K562 (cell line): ENCODE measurements around the gene ADPGK. TPM values are rescaled to one million over a fixed set of nuclear protein-coding genes. Genes with fewer than 3 reads are reported as not detected.

Source experiments
- BACH1 ChIP-seq: fragments of 200-800 bp; sonication (Bioruptor generic); IDR thresholded peaks from 2 replicates; pipeline ENCODE4 v1.6.1; 2016; ENCODE audit warnings: missing genetic modification characterization, missing compliant biosample characterization
- BRCA1 ChIP-seq, 2 experiments: fragments of 450-650 bp in 1 of 2; sonication (generic) in 1 of 2; formaldehyde crosslinking in 1 of 2; IDR thresholded peaks; 2 replicates each; pipeline versions ENCODE4 v1.5.0 to v1.6.1; 2017 to 2020; ENCODE audit warnings: mild to moderate bottlenecking in 1 of 2, missing genetic modification reagents in 1 of 2
- CHD2 ChIP-seq: IDR thresholded peaks from 2 replicates; pipeline ENCODE4 v1.6.1; 2011; ENCODE audit warnings: low read depth, low read length
- E4F1 ChIP-seq: fragments of 250-450 bp; sonication (Bioruptor Pico); IDR thresholded peaks from 2 replicates; pipeline ENCODE4 v1.5.0; 2021; ENCODE audit warnings: mild to moderate bottlenecking, borderline replicate concordance
- JUN ChIP-seq, 2 experiments: sonication (generic) in 1 of 2; formaldehyde crosslinking in 1 of 2; IDR thresholded peaks; 2 replicates each; pipeline versions ENCODE4 v1.6.1 to v1.8.0; 2012 to 2022; ENCODE audit warnings: borderline replicate concordance in 2 of 2, mild to moderate bottlenecking in 2 of 2, improper control_type of control experiment in 1 of 2, low read depth in 1 of 2, low read length in 1 of 2, missing genetic modification reagents in 1 of 2
- NR0B1 ChIP-seq: fragments of 450-650 bp; IDR thresholded peaks from one replicate; pipeline ENCODE4 v1.6.1; 2018; ENCODE audit warnings: mild to moderate bottlenecking, moderate library complexity; ENCODE audit not compliant: partially characterized antibody
- NR2C2 ChIP-seq, 2 experiments: fragments of 200-800 bp in 1 of 2; sonication (Bioruptor generic) in 1 of 2; sonication (generic) in 1 of 2; formaldehyde crosslinking in 1 of 2; IDR thresholded peaks; 2 replicates each; pipeline versions ENCODE4 v1.6.1 to v1.8.0; 2016 to 2022; ENCODE audit warnings: mild to moderate bottlenecking in 1 of 2, missing compliant biosample characterization in 1 of 2, missing genetic modification characterization in 1 of 2, missing genetic modification reagents in 1 of 2
- PRPF4 ChIP-seq: fragments of 200-400 bp; formaldehyde crosslinking; IDR thresholded peaks from one replicate; pipeline ENCODE4 v1.6.1; 2017; ENCODE audit warnings: low read length, low read depth, mild to moderate bottlenecking; ENCODE audit not compliant: insufficient read depth, poor library complexity, severe bottlenecking
- SOX6 ChIP-seq: fragments of 450-650 bp; IDR thresholded peaks from 2 replicates; pipeline ENCODE4 v1.6.1; 2014; ENCODE audit warnings: mild to moderate bottlenecking
- U2AF1 ChIP-seq: fragments of 200-400 bp; formaldehyde crosslinking; optimal IDR thresholded peaks from 2 replicates; pipeline ENCODE3; 2017; ENCODE audit warnings: mild to moderate bottlenecking, low read depth, low read length, moderate library complexity
- ZNF766 ChIP-seq: fragments of 200-800 bp; sonication (Bioruptor generic); conservative IDR thresholded peaks from 2 replicates; pipeline ENCODE4 v1.6.1; 2016; ENCODE audit warnings: missing genetic modification characterization, missing compliant biosample characterization
- polyA plus RNA-seq, 8 experiments: library from polyadenylated mRNA; depleted of rRNA in 4 of 8; stranded (reverse) in 5 of 8; unstranded in 3 of 8; fragments of >200 nt; fragmentation: Nextera tagmentation in 2 of 8; fragmentation: Illumina TruSeq in 1 of 8; extraction: Ambion mirVana in 2 of 8; extraction: Trizol in 1 of 8; gene quantifications; 2 replicates each; pipeline versions ENCODE4 v1.2.1 to v1.2.3, GENCODE V29; 2011 to 2014; ENCODE audit warnings: inconsistent platforms in 1 of 8, missing spikeins in 1 of 8
- total RNA-seq, 7 experiments: library from RNA; depleted of rRNA in 6 of 7; stranded (reverse); fragments of >200 nt in 6 of 7; fragmentation: Illumina TruSeq in 2 of 7; extraction: Trizol in 2 of 7; gene quantifications; 2 replicates each; pipeline versions ENCODE4 v1.2.1 to v1.2.3, GENCODE V29; 2011 to 2021; ENCODE audit warnings: low replicate concordance in 1 of 7
- TF ChIP-seq, protein P1 (sequence below): IDR thresholded peaks from 2 replicates; pipeline ENCODE4 v1.6.1; 2014; ENCODE audit warnings: antibody characterized with exemption
- TF ChIP-seq, protein P2 (sequence below): fragments of 450-650 bp; formaldehyde crosslinking; IDR thresholded peaks from 2 replicates; pipeline ENCODE4 v1.4.0; 2020; ENCODE audit warnings: mild to moderate bottlenecking, moderate library complexity
- TF ChIP-seq, protein P3 (sequence below): fragments of 200-800 bp; sonication (Bioruptor generic); IDR thresholded peaks from 2 replicates; pipeline ENCODE4 v1.6.1; 2017; ENCODE audit warnings: missing genetic modification characterization, missing compliant biosample characterization
- TF ChIP-seq, protein P4 (sequence below): sonication (generic); formaldehyde crosslinking; IDR thresholded peaks from 2 replicates; pipeline ENCODE4 v1.9.0; 2022; ENCODE audit warnings: mild to moderate bottlenecking, missing genetic modification reagents

ADPGK gene
- total and polyA plus RNA-seq, 9 of the 15 experiments (the other 6 are each of a cell fraction or from before 2014, with no cell fraction given): 13.4 to 97.4 (median 48.5) TPM

- TF ChIP-seq, protein P1, sequence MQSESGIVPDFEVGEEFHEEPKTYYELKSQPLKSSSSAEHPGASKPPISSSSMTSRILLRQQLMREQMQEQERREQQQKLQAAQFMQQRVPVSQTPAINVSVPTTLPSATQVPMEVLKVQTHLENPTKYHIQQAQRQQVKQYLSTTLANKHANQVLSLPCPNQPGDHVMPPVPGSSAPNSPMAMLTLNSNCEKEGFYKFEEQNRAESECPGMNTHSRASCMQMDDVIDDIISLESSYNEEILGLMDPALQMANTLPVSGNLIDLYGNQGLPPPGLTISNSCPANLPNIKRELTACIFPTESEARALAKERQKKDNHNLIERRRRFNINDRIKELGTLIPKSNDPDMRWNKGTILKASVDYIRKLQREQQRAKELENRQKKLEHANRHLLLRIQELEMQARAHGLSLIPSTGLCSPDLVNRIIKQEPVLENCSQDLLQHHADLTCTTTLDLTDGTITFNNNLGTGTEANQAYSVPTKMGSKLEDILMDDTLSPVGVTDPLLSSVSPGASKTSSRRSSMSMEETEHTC: no peak
- TF ChIP-seq E4F1 (CRISPR knock-in tag) (no peak), JUN (IDR thresholded peaks at IDR 0.05; ENCODE audit: borderline replicate concordance, low read depth, low read length) (peak; percentile 28; the same call in 1 of the 2 replicates), JUN (CRISPR knock-in tag; IDR thresholded peaks at IDR 0.05; ENCODE audit: borderline replicate concordance) (no peak), NR0B1 (no peak), CHD2 (0 out of 2 replicates have a peak, but pooled peaks have one; percentile 46), BACH1 (tag) (no peak), SOX6 (0 out of 2 replicates have a peak, but pooled peaks have one; percentile 12), U2AF1 (peak; percentile 75), BRCA1 (IDR thresholded peaks at IDR 0.05) (no peak), BRCA1 (CRISPR knock-in tag; IDR thresholded peaks at IDR 0.05) (no peak), NR2C2 (CRISPR knock-in tag; IDR thresholded peaks at IDR 0.05) (peak; percentile 49), NR2C2 (tag; IDR thresholded peaks at IDR 0.05) (peak; percentile 68; the same call in 1 of the 2 replicates), PRPF4 (peak; percentile 67), ZNF766 (0 out of 2 replicates have a peak, but pooled peaks have one; percentile 34)
- TF ChIP-seq, protein P2, sequence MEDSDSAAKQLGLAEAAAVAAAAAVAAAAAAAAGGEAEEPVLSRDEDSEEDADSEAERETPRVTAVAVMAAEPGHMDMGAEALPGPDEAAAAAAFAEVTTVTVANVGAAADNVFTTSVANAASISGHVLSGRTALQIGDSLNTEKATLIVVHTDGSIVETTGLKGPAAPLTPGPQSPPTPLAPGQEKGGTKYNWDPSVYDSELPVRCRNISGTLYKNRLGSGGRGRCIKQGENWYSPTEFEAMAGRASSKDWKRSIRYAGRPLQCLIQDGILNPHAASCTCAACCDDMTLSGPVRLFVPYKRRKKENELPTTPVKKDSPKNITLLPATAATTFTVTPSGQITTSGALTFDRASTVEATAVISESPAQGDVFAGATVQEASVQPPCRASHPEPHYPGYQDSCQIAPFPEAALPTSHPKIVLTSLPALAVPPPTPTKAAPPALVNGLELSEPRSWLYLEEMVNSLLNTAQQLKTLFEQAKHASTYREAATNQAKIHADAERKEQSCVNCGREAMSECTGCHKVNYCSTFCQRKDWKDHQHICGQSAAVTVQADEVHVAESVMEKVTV (CRISPR knock-in tag): peak; percentile 49
- TF ChIP-seq, protein P3, sequence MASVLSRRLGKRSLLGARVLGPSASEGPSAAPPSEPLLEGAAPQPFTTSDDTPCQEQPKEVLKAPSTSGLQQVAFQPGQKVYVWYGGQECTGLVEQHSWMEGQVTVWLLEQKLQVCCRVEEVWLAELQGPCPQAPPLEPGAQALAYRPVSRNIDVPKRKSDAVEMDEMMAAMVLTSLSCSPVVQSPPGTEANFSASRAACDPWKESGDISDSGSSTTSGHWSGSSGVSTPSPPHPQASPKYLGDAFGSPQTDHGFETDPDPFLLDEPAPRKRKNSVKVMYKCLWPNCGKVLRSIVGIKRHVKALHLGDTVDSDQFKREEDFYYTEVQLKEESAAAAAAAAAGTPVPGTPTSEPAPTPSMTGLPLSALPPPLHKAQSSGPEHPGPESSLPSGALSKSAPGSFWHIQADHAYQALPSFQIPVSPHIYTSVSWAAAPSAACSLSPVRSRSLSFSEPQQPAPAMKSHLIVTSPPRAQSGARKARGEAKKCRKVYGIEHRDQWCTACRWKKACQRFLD: 0 out of 2 replicates have a peak, but pooled peaks have one; percentile 37
- TF ChIP-seq, protein P4, sequence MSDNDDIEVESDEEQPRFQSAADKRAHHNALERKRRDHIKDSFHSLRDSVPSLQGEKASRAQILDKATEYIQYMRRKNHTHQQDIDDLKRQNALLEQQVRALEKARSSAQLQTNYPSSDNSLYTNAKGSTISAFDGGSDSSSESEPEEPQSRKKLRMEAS (CRISPR knock-in tag): no peak
Measured at GRCh38 chr15:72783640-72784455, at the start of gene ADPGK (continued).
